Lower leg skin (tissue), 3 donors: ENCODE data around the gene TBX4.

Source experiments
- POLR2A ChIP-seq, 2 donors: fragments of 450-650 bp; IDR thresholded peaks; one replicate each; pipeline ENCODE4 v1.6.1; 2016 to 2017; ENCODE audit warnings: antibody characterized with exemption in 2 of 2, mild to moderate bottlenecking in 1 of 2, moderate library complexity in 1 of 2
- TF ChIP-seq, protein P1 (sequence below), 3 donors: fragments of 450-650 bp; IDR thresholded peaks; one replicate each; pipeline ENCODE4 v1.5.1; 2016; ENCODE audit warnings: antibody characterized with exemption in 3 of 3, mild to moderate bottlenecking in 3 of 3, moderate library complexity in 2 of 3

DNA sequence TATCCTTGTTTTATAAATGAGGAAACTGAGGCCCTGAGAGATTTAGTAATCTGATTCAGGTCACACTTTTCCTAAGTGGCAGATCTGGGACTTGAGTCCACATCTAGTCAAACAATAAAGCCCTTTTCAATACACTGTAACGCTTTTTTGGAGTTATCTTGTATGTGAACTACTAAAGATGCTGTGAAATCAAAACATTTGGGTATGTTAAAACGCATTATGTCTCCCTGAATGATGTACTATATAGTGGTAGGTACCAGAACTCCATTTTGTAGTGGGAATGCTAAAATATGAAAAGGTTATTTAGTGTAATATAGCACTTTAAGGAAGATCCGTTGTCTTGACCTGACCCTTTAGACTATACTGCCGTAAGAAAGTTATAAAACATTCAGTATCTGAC lies 81.6 kb downstream of the TBX4 start:
- TF ChIP-seq, protein P1, sequence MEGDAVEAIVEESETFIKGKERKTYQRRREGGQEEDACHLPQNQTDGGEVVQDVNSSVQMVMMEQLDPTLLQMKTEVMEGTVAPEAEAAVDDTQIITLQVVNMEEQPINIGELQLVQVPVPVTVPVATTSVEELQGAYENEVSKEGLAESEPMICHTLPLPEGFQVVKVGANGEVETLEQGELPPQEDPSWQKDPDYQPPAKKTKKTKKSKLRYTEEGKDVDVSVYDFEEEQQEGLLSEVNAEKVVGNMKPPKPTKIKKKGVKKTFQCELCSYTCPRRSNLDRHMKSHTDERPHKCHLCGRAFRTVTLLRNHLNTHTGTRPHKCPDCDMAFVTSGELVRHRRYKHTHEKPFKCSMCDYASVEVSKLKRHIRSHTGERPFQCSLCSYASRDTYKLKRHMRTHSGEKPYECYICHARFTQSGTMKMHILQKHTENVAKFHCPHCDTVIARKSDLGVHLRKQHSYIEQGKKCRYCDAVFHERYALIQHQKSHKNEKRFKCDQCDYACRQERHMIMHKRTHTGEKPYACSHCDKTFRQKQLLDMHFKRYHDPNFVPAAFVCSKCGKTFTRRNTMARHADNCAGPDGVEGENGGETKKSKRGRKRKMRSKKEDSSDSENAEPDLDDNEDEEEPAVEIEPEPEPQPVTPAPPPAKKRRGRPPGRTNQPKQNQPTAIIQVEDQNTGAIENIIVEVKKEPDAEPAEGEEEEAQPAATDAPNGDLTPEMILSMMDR (IDR thresholded peaks at IDR 0.05): no peak
- no peak for TF ChIP-seq POLR2A (IDR thresholded peaks at IDR 0.05)
